Measurements from ENCODE around the gene ZNF468.

GRCh38 chr19:52889076-52889475, 31.7 kb upstream of the ZNF468 start:
- TF ChIP-seq CTCF (IDR thresholded peaks at IDR 0.05 in 4 of 5, conservative IDR thresholded peaks at IDR 0.05 in 1 of 5) (no peak), POLR2A (IDR thresholded peaks at IDR 0.05) (no peak)

Measured in gastrocnemius medialis (tissue), 4 donors.